HCT116 (cell line): ENCODE measurements around the gene RXFP4. TPM values are rescaled to one million over a fixed set of nuclear protein-coding genes. Genes with fewer than 3 reads are reported as not detected.

ENCODE experiments used
- ATAC-seq: fragments of 200-7000 bp; cut with Tn5 transposase; 2 replicates; pipeline ENCODE4 v1.9.1; 2020; ENCODE audit warnings: mild to moderate bottlenecking, moderate library complexity
- BruUV-seq: library from RNA; stranded (reverse); fragments of 400-500 nt; replicated peaks from 2 replicates; lab custom pipeline; 2021; lab: Mats Ljungman, UMichigan
- CTCF ChIA-PET: fragments of 300-600 bp; sonication (Branson Sonifier 250); formaldehyde crosslinking; loops from one replicate; lab custom pipeline; 2021; ENCODE audit warnings: antibody characterized with exemption; lab: Charles Lee
- POLR2A ChIA-PET: fragments of 300-600, 350-600 bp; sonication (Branson Sonifier 250); formaldehyde crosslinking; loops from one replicate; lab custom pipeline; 2021; ENCODE audit warnings: antibody characterized with exemption; lab: Charles Lee
- RAD21 ChIA-PET, 2 experiments: fragments of 300-600 bp; sonication (Branson Sonifier 250); formaldehyde crosslinking; loops; one replicate each; lab custom pipeline; 2023; ENCODE audit warnings: low total read pairs in 2 of 2; ENCODE audit not compliant: uncharacterized antibody in 2 of 2, unreplicated experiment in 2 of 2, low non-redundant PET in 1 of 2; lab: Charles Lee
- DNase-seq: peaks from one replicate; pipeline ENCODE4 v3.0.0-alpha.2; 2010; ENCODE audit warnings: low read depth, low spot score
- H2AFZ ChIP-seq: fragments of 200-600 bp; shearing (Covaris generic), sonication (generic); 2 replicates; pipeline ENCODE4 v1.6.1; 2017; ENCODE audit warnings: low read depth, mixed run types, mixed read lengths, antibody characterized with exemption, low read length; ENCODE audit not compliant: poor library complexity, severe bottlenecking
- H3K27ac ChIP-seq: 2 replicates; pipeline ENCODE4 v1.5.1; 2012; ENCODE audit warnings: low read depth, low read length
- H3K27me3 ChIP-seq: fragments of 200-600 bp; sonication (generic); 2 replicates; pipeline ENCODE4 v1.6.1; 2016; ENCODE audit warnings: mixed run types, low read length, mixed read lengths; ENCODE audit not compliant: insufficient read depth
- H3K36me3 ChIP-seq, 2 experiments: fragments of 200-500 bp in 1 of 2; fragments of 200-600 bp in 1 of 2; sonication (Bioruptor generic) in 1 of 2; sonication (generic) in 1 of 2; 2 replicates each; pipeline versions ENCODE4 v1.5.1 to v1.6.1; 2014 to 2016; ENCODE audit warnings: low read length in 2 of 2, inconsistent platforms in 1 of 2, mixed read lengths in 1 of 2, mixed run types in 1 of 2; ENCODE audit not compliant: insufficient read depth in 2 of 2, control insufficient read depth in 1 of 2
- H3K4me1 ChIP-seq, 2 experiments: fragments of 200-600 bp in 1 of 2; sonication (generic) in 1 of 2; 2 replicates each; pipeline versions ENCODE4 v1.5.1 to v1.6.1; 2012 to 2017; ENCODE audit warnings: low read length in 2 of 2, inconsistent platforms in 1 of 2, mild to moderate bottlenecking in 1 of 2, mixed read lengths in 1 of 2, mixed run types in 1 of 2, moderate library complexity in 1 of 2; ENCODE audit not compliant: insufficient read depth in 2 of 2, control insufficient read depth in 1 of 2
- H3K4me2 ChIP-seq: fragments of 200-600 bp; sonication (generic); 2 replicates; pipeline ENCODE4 v1.6.1; 2017; ENCODE audit warnings: mixed run types, low read length, mixed read lengths
- H3K4me3 ChIP-seq, 2 experiments: fragments of 200-600 bp in 1 of 2; sonication (generic) in 1 of 2; replicated peaks in 1 of 2; 2 replicates each; pipeline ENCODE4 v1.5.1; 2011 to 2016; ENCODE audit warnings: low read length in 2 of 2, control low read depth in 1 of 2, low read depth in 1 of 2, mild to moderate bottlenecking in 1 of 2, mixed read lengths in 1 of 2, mixed run types in 1 of 2
- H3K79me2 ChIP-seq: fragments of 200-600 bp; sonication (generic); 2 replicates; pipeline ENCODE4 v1.6.1; 2017; ENCODE audit warnings: mild to moderate bottlenecking, mixed run types, low read length, moderate library complexity, mixed read lengths; ENCODE audit not compliant: insufficient read depth
- H3K9ac ChIP-seq: fragments of 200-600 bp; sonication (generic); 2 replicates; pipeline ENCODE4 v1.6.1; 2016; ENCODE audit warnings: low read length, mixed read lengths
- H3K9me2 ChIP-seq: fragments of 200-600 bp; sonication (generic), shearing (Covaris generic); 2 replicates; pipeline ENCODE4 v1.6.1; 2017; ENCODE audit warnings: mixed run types, mild to moderate bottlenecking, moderate library complexity; ENCODE audit not compliant: insufficient read depth
- H3K9me3 ChIP-seq, 2 experiments: fragments of 200-500 bp in 1 of 2; fragments of 200-600 bp in 1 of 2; sonication (Bioruptor generic) in 1 of 2; sonication (generic) in 1 of 2; 2 replicates each; pipeline ENCODE4 v1.6.1; 2014 to 2017; ENCODE audit warnings: low read length in 2 of 2, mixed read lengths in 2 of 2, inconsistent platforms in 1 of 2, low read depth in 1 of 2, mild to moderate bottlenecking in 1 of 2, mixed run types in 1 of 2, moderate library complexity in 1 of 2; ENCODE audit not compliant: control insufficient read depth in 1 of 2, insufficient read depth in 1 of 2
- H4K20me1 ChIP-seq: fragments of 200-600 bp; sonication (generic), shearing (Covaris generic); 2 replicates; pipeline ENCODE4 v1.6.1; 2017; ENCODE audit warnings: mixed run types, mild to moderate bottlenecking, moderate library complexity; ENCODE audit not compliant: insufficient read depth
- CTCF ChIP-seq, 3 experiments: fragments of 200-600 bp in 1 of 3; sonication (generic) in 1 of 3; IDR thresholded peaks in 2 of 3; conservative IDR thresholded peaks in 1 of 3; 2 replicates each; pipeline ENCODE4 v1.5.1; 2012 to 2017; ENCODE audit warnings: low read depth in 2 of 3, low read length in 2 of 3, antibody characterized with exemption in 1 of 3, borderline replicate concordance in 1 of 3, control low read depth in 1 of 3, mild to moderate bottlenecking in 1 of 3, mixed read lengths in 1 of 3, mixed run types in 1 of 3, moderate library complexity in 1 of 3; ENCODE audit not compliant: insufficient read depth in 1 of 3
- ELF1 ChIP-seq: IDR thresholded peaks from 2 replicates; pipeline ENCODE4 v1.6.1; 2012; ENCODE audit warnings: low read depth, borderline replicate concordance
- EZH2 ChIP-seq: fragments of 200-600 bp; sonication (generic); IDR thresholded peaks from 2 replicates; pipeline ENCODE4 v1.6.1; 2017; ENCODE audit warnings: antibody characterized with exemption, mixed run types
- EZH2phosphoT487 ChIP-seq: fragments of 200-600 bp; IDR thresholded peaks from 2 replicates; pipeline ENCODE4 v1.6.1; 2018; ENCODE audit warnings: antibody characterized with exemption, borderline replicate concordance
- JUND ChIP-seq: IDR thresholded peaks from 2 replicates; pipeline ENCODE4 v1.6.1; 2012
- POLR2A ChIP-seq: IDR thresholded peaks from 2 replicates; pipeline ENCODE4 v1.7.0; 2011; ENCODE audit warnings: borderline replicate concordance; ENCODE audit not compliant: insufficient read depth, insufficient read length; ENCODE audit errors: extremely low read depth
- RAD21 ChIP-seq: IDR thresholded peaks from 2 replicates; pipeline ENCODE4 v1.6.1; 2012; ENCODE audit warnings: low read depth, mild to moderate bottlenecking
- REST ChIP-seq: IDR thresholded peaks from 2 replicates; pipeline ENCODE4 v1.6.1; 2012; ENCODE audit warnings: low read depth
- SIN3A ChIP-seq: IDR thresholded peaks from 2 replicates; pipeline ENCODE4 v1.6.1; 2012; ENCODE audit warnings: low read depth
- SRF ChIP-seq: IDR thresholded peaks from 2 replicates; pipeline ENCODE4 v1.6.1; 2012; ENCODE audit warnings: low read depth
- TCF7L2 ChIP-seq: IDR thresholded peaks from 2 replicates; pipeline ENCODE4 v1.7.0; 2011; ENCODE audit warnings: borderline replicate concordance, inconsistent platforms; ENCODE audit not compliant: insufficient read depth, insufficient read length; ENCODE audit errors: extremely low read depth
- YY1 ChIP-seq: IDR thresholded peaks from 2 replicates; pipeline ENCODE4 v1.6.1; 2011; ENCODE audit warnings: low read length, low read depth, moderate library complexity, mild to moderate bottlenecking; ENCODE audit not compliant: insufficient replicate concordance; ENCODE audit errors: extremely low read depth
- ZBTB33 ChIP-seq: IDR thresholded peaks from 2 replicates; pipeline ENCODE4 v1.6.1; 2011; ENCODE audit warnings: mild to moderate bottlenecking, low read length, moderate library complexity; ENCODE audit not compliant: insufficient replicate concordance; ENCODE audit errors: extremely low read depth
- ZFX ChIP-seq: fragments of 450-650 bp; IDR thresholded peaks from 2 replicates; pipeline ENCODE4 v1.6.1; 2017
- intact Hi-C: fragments of 100-400 bp; cut with micrococcal nuclease; formaldehyde crosslinking; loops from 2 replicates; pipeline ENCODE4 v1.10.0; 2022
- total RNA-seq: library from RNA; stranded (reverse); gene quantifications from one replicate; pipeline ENCODE4 v1.2.1, GENCODE V29; 2021; ENCODE audit not compliant: unreplicated experiment

The RXFP4 gene
- total RNA-seq, 1 experiment from 2014 or later, result 0.20 TPM

- Histone ChIP-seq H3K79me2 (no peaks in the 10 kb centered on the region), H3K27ac (no peak overlapping the region), H3K4me1 (peaks cover 16 to 35% of the 10 kb centered on the region in 2 experiments; a peak in 3 of 4 replicates), H3K9ac (no peak overlapping the region), H3K4me2 (no peak overlapping the region), H4K20me1 (no peaks in the 10 kb centered on the region), H3K9me3 (no peaks in the 10 kb centered on the region), H2AFZ (no peak overlapping the region), H3K4me3 (no peak overlapping the region), H3K9me2 (no peaks in the 10 kb centered on the region), H3K36me3 (peaks cover 29 to 46% of the 10 kb centered on the region in 2 experiments; a peak in 3 of 4 replicates), H3K27me3 (no peaks in the 10 kb centered on the region)
- POLR2A ChIA-PET, result interaction anchor here (2.2 kb wide), 1 partner anchor 31 kb away, joined by 7 read pairs; the partner anchor contains the start of gene ARHGEF2
- intact Hi-C loops, result no loop called here
- BruUV-seq, result no TSS peak
- TF ChIP-seq ZFX, result no peak
- no peak for TF ChIP-seq SRF
- TF ChIP-seq CTCF (IDR thresholded peaks at IDR 0.05 in 2 of 3, conservative IDR thresholded peaks at IDR 0.05 in 1 of 3; ENCODE audit: borderline replicate concordance in 1 of 3, insufficient read depth in 1 of 3, low read depth in 2 of 3, low read length in 2 of 3), result no peak
- TF ChIP-seq ELF1, result no peak
- no peak for TF ChIP-seq REST
- no peak for TF ChIP-seq POLR2A
- TF ChIP-seq RAD21, result no peak
- no peak for TF ChIP-seq JUND
- no peak for TF ChIP-seq EZH2
- TF ChIP-seq EZH2phosphoT487, result no peak
- no peak for TF ChIP-seq SIN3A
- no peak for TF ChIP-seq YY1
- no peak for TF ChIP-seq ZBTB33
- no peak for TF ChIP-seq TCF7L2
- RAD21 ChIA-PET, result no interaction called here
- DNase-seq, result no peak
- ATAC-seq, result no peak
- CTCF ChIA-PET, result no interaction called here
These were observed 5.9 kb downstream of the RXFP4 start for GRCh38 chr1:155947292-155947691.
